ENCODE measurements around the gene RAPGEF4. TPM values are rescaled to one million over a fixed set of nuclear protein-coding genes. Genes with fewer than 3 reads are reported as not detected.

RAPGEF4 gene
- total RNA-seq, 2 donors from 2014 or later: 10.9 to 12.9 TPM

DNA sequence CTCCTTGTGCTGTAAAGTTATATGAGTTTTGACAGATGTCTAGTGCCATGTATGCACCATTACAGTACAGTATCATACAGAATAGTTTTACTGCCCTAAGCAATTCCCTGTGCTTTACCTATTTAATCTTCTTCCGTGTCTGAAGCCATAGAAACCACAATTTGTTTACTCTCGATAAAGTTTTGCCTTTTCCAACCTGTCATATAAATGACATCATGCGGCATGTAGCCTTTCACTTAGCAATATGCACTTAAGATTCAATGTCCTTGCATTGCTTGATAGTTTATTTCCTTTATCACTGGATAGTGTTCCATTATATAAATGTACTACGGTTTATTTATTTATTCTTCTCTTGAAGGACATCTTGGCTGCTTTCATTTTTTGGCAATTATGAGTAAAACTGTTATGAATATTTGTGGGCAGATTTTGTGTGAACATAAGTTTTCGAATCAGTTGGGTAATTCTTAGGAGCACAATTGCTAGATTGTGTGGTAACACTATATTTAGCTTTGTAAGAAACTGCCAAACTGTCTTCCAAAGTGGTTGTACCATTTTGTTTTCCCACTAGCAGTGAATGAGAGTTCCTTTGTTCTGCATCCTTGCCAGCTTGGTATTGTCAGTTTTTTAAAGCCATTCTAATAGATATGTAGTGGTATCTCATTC is 203.2 kb downstream of the RAPGEF4 start:
- no peak for ATAC-seq
- intact Hi-C loops (cut with DNase I): no loop called here

DNA sequence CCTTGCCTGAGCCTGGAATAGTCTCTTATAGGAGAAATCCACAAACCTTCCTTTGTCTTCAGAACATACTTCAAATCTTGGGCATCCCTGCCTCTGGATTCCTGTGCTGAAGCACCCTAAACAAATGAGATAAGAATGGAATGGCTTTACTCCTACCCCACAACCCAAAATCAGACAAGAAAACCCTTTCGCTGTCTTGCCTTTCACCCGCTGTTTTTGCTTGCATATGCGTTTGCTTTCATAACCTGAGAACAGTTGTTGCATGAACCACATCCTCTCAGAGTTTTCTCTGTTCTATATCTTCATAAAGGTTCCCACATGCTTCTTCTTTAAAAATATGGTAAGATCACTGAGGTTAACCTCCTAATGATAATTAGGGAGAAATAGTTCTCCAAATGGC is 207.9 kb downstream of the RAPGEF4 start:
- DNase-seq (no peak), ATAC-seq (no peak)
- intact Hi-C loops (cut with DNase I): no loop called here

More for the DNA sequence above, 203.2 kb downstream of the RAPGEF4 start:
- DNase-seq: no peak

DNA sequence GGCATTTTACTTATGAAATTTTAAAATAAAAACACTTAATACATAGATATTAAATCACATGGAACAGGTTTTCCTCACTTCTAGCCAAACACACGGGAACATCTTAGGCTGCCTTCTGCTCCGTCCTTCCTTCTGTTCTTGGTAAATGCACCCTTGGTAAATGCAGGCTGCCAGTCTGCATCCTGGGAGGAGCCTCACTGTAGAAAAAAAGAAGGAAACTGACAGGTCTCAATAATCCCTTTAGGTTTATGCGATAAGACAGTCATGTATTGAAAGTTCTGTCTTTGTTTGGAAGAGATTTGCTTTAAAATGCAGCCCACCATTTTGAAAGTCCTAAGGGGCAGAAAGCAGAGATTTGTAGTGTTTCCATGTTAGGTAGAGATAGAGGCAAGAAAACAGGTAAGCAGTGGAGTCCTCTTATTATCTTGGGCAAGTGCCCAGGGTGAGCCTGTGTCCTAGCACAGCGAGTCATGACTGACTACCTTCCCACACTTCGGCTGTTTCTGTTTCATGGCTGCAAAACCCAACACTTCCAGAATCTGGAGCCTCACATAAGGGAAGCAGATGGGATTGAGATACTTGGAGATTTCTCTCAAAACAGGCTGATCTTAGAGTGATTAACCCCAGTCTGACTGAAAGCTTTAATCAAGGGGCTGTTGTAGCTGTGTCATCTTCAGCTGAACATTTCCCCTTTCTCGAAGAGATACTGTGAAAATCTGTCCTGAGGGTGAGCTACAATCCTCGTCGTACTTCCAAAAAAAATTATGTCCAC is 208.6 kb downstream of the RAPGEF4 start:
- intact Hi-C loops (cut with DNase I): no loop called here
- DNase-seq (no peak), ATAC-seq (no peak)

DNA sequence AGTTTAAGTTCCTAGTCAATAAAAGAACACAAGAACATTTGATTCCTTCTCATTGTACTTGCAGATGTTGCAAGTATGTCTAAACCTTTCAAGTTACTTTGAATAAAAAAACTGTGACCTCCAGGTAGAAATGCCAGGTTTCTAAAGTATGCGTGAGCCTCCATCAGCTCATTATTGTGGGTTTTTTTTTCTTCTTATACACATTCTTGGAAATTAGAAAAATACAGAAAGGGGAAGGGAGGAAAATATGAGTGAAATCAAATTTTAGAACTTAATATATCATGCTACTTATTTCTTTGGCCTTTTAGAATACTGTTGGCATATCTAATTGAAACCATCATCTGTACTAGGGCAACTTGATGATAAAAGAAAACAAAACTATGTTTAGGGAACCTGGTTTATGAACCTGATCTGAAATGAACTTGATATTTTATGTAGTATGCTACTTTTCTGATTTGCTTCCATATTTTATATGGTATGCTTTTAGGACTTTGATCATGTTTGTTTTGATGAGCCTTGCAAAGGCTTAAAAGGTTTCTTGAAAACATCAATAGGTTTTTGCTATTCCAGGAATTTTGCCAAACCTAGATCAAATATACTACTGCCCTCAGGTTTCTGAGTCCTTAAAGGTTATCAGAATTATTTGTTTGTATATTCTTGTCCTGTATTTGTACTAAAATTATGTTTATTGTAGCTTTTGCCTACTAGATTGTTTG is 209.3 kb downstream of the RAPGEF4 start:
- ATAC-seq: no peak
- DNase-seq: no peak
- intact Hi-C loops (cut with DNase I): no loop called here

- ATAC-seq (no peak), DNase-seq (no peak)
- intact Hi-C loops (cut with DNase I): no loop called here
Measured at GRCh38 chr2:172945510-172945850, 209.8 kb downstream of the RAPGEF4 start.

DNA sequence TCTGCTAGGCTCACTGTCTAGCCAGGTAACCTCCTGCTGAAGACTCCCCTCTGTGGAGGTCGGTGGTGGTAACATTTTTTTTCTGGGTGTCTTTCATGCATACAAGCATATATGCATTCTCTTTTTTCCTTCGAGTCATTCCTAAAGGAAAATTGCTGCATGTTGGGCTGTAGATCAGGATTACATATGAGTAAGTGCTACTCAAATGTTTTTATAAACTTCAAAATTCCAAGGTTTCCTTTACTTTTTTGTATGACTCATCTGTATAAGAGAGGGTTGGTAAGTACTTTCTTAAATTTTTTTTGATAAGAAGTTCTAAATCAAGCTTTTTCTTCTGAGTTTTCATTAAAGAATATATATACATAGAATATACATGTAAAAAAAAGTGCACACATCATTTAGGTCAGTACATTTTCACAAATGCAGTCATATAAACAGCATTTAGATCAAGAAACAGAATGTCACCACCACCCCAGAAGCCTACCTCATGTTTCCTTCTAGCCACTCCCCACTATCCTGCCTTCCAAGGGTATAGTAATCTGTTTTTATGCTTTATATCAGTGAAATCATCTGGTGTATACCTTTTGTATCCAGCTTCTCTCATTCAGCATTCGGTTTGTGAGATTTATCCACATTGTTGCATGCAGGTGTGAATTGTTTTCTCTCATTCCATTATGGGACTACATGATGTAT is 212.0 kb downstream of the RAPGEF4 start:
- intact Hi-C loops (cut with DNase I): no loop called here
- no peak for ATAC-seq
- DNase-seq: no peak

DNA sequence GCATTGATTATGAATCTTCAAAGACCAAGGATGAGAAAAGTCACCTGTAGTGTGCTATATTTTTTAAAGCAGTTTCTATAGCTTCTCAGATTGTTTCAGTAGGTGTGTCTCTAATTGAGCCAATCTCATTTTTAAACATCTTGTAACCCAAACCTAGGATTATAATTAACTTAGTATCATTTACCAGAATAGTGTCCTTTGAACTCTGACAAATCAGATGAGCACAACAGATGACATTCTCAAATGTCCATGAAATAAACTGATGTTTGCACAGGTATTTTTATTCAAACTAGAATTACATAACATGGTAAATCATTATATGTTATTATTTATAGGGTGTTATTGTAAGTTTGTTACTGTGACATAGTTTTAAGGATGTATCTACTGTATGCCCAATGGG is 213.9 kb downstream of the RAPGEF4 start:
- DNase-seq: no peak
- intact Hi-C loops (cut with DNase I): no loop called here
- ATAC-seq: no peak

DNA sequence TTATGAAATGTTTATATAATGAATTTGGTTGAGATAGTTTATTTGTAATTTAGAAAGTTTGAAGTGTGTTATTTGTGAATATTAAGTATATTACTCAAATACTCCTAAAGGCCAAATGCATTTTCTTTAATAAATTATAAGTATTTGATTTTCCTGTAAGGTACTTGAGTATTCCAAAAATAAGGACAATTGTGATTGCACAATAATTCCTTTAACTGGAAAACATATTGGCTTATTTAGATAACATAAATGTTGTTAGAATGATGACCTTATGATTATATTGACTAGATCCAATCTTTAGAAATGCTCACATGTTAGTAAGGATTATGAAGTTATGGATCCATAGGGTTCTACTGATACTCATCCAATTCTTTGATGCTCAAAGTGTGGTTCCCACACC is 214.9 kb downstream of the RAPGEF4 start:
- DNase-seq (no peak), ATAC-seq (no peak)
- intact Hi-C loops (cut with DNase I): no loop called here

- intact Hi-C loops (cut with DNase I): no loop called here
- DNase-seq (no peak), ATAC-seq (no peak)
Measured at GRCh38 chr2:172951554-172951953, 215.9 kb downstream of the RAPGEF4 start.

DNA sequence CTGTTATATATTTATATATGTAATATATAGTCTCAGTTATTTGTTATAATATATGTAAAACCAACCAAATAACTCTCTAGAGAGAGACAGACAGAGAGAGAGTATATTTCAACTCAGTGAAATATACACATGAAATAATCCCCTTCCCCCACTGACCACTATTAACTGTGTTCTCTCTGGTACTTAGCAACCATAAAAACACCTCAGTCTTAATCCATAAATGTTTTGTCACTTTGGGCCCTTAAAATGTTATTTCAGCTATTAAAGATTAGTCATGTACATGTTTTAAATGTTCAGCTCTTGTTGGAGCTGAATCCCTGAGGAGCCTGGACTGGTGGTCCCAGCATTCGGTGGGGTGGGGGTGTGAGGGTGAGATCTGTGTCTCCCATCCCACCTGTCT is 217.8 kb downstream of the RAPGEF4 start:
- intact Hi-C loops (cut with DNase I): no loop called here
- ATAC-seq: no peak
- no peak for DNase-seq

- ATAC-seq (no peak), DNase-seq (no peak)
- intact Hi-C loops (cut with DNase I): no loop called here
Measured at GRCh38 chr2:172953970-172954852, 218.6 kb downstream of the RAPGEF4 start.

GRCh38 chr2:172955587-172955986 is 219.9 kb downstream of the RAPGEF4 start:
- no peak for DNase-seq
- intact Hi-C loops (cut with DNase I): no loop called here
- no peak for ATAC-seq

DNA sequence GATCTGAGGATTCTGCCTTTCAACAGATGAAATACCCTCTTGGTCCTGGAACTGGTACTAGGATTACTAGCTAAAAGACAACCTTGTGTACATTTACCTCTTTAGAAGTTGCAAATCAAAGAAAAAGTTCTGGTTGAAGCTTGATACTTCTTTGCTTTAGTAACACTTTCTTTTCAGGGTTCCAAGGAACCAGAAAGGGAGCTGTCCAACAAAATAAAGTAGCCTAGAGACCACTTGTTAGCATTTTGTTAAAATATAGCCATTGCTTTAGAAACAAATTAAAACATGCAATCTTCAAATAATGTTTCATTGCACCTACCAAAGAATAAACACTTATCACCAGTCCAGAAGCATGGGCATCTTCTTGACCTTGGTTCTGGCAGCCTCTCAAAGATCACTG is 222.1 kb downstream of the RAPGEF4 start:
- ATAC-seq (no peak), DNase-seq (no peak)
- intact Hi-C loops (cut with DNase I): no loop called here

GRCh38 chr2:172962082-172962481 is 226.4 kb downstream of the RAPGEF4 start:
- ATAC-seq: no peak
- no peak for DNase-seq
- intact Hi-C loops (cut with DNase I): no loop called here

- intact Hi-C loops (cut with DNase I): no loop called here
- DNase-seq (no peak), ATAC-seq (no peak)
Measured at GRCh38 chr2:172962824-172963223, 227.2 kb downstream of the RAPGEF4 start.

DNA sequence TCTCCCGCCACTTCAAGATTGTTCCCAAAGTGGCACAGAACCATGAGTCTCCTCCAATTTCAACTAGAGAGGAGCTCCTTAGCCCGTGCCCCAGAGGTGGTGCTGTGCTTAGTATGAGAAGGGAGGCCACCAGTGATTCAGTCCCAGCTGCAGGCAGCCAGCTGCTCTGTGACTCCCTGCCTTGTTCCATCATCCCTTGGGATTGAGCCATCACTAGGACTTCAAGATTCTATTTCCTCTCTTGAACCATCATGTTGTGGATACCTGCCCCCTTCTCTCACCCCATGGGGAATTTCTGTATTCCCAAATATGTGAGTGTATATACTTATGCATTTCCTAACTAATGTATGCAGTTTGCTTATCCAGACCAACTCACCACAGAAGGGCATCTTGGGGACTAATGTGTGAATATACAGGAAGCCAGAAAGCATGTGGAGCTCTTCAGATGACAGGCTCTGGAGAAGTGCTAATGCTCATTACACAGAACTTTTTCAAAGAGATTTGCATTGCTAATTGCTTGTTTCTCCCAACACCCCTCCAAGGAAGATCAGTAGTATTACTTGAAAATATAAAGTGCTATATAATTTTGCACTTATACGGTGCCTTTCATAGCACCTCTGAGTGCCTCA is 229.0 kb downstream of the RAPGEF4 start:
- intact Hi-C loops (cut with DNase I): no loop called here
- DNase-seq (no peak), ATAC-seq (no peak)

DNA sequence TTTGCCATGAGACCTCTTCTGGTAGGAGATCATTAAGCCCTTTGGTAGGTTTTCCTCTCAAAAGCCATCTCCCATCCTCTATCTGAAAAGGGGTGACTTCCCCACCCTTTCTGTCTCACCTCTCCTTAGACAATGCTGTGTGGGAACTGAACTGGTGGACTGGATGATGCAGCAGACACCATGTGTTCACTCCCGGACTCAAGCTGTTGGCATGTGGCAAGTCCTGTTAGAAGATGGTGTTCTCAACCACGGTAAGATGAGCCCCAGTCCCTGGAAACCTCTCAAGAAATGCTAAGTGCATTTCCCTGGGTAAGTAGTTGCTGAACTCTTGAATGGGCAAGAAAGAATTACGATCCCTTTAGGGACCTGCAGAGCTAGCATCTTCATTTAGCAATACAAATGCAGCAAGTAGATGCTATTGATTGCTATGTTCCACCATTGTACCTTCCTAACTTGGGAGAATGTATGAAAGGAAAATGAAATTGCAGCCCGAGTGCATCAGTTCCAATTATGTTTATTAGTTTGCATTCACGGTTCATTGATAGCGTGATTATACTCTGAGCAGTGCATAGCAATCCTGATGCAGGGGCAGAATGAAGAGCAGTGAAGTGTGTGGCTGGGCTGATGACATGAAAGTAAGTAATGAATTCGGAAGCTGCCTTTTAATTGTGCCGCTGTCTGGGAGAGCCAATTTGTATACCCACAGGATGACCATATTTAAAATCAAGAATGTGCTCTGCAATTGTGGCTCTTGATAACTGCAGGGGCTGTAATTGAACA is 230.0 kb downstream of the RAPGEF4 start:
- no peak for DNase-seq
- intact Hi-C loops (cut with DNase I): no loop called here
- ATAC-seq: no peak

All from left cardiac atrium (tissue), 4 donors.